Measurements from ENCODE around the gene CCDC40. TPM values are rescaled to one million over a fixed set of nuclear protein-coding genes. Genes with fewer than 3 reads are reported as not detected.

The CCDC40 gene
- total and polyA plus RNA-seq, 2 of the 13 experiments (the other 11 are each of a cell fraction or from before 2014, with no cell fraction given) = 4.1 to 5.5 TPM

GRCh38 chr17:80002690-80003490 lies 33.6 kb upstream of the CCDC40 start (continued):
- TF ChIP-seq, protein P1, sequence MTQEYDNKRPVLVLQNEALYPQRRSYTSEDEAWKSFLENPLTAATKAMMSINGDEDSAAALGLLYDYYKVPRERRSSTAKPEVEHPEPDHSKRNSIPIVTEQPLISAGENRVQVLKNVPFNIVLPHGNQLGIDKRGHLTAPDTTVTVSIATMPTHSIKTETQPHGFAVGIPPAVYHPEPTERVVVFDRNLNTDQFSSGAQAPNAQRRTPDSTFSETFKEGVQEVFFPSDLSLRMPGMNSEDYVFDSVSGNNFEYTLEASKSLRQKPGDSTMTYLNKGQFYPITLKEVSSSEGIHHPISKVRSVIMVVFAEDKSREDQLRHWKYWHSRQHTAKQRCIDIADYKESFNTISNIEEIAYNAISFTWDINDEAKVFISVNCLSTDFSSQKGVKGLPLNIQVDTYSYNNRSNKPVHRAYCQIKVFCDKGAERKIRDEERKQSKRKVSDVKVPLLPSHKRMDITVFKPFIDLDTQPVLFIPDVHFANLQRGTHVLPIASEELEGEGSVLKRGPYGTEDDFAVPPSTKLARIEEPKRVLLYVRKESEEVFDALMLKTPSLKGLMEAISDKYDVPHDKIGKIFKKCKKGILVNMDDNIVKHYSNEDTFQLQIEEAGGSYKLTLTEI (CRISPR knock-in tag; conservative IDR thresholded peaks at IDR 0.05) = no peak
- TF ChIP-seq, protein P2, sequence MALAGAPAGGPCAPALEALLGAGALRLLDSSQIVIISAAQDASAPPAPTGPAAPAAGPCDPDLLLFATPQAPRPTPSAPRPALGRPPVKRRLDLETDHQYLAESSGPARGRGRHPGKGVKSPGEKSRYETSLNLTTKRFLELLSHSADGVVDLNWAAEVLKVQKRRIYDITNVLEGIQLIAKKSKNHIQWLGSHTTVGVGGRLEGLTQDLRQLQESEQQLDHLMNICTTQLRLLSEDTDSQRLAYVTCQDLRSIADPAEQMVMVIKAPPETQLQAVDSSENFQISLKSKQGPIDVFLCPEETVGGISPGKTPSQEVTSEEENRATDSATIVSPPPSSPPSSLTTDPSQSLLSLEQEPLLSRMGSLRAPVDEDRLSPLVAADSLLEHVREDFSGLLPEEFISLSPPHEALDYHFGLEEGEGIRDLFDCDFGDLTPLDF (CRISPR knock-in tag; IDR thresholded peaks at IDR 0.05) = no peak
- TF ChIP-seq STAG1 (CRISPR knock-in tag; IDR thresholded peaks at IDR 0.05) = no peak
- TF ChIP-seq MXD1 (CRISPR knock-in tag; IDR thresholded peaks at IDR 0.05) = no peak
- peak; percentile 87 for TF ChIP-seq HNF4A (CRISPR knock-in tag; IDR thresholded peaks at IDR 0.05)
- TF ChIP-seq, protein P3, sequence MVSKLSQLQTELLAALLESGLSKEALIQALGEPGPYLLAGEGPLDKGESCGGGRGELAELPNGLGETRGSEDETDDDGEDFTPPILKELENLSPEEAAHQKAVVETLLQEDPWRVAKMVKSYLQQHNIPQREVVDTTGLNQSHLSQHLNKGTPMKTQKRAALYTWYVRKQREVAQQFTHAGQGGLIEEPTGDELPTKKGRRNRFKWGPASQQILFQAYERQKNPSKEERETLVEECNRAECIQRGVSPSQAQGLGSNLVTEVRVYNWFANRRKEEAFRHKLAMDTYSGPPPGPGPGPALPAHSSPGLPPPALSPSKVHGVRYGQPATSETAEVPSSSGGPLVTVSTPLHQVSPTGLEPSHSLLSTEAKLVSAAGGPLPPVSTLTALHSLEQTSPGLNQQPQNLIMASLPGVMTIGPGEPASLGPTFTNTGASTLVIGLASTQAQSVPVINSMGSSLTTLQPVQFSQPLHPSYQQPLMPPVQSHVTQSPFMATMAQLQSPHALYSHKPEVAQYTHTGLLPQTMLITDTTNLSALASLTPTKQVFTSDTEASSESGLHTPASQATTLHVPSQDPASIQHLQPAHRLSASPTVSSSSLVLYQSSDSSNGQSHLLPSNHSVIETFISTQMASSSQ (IDR thresholded peaks at IDR 0.05; ENCODE audit: low read depth) = no peak
- TF ChIP-seq, protein P3 (CRISPR knock-in tag; IDR thresholded peaks at IDR 0.05; ENCODE audit: borderline replicate concordance) = peak; percentile 60; the same call in 1 of the 2 replicates
- peak; percentile 65 for TF ChIP-seq ZNF263 (CRISPR knock-in tag; IDR thresholded peaks at IDR 0.05)
- TF ChIP-seq ZBTB40 (IDR thresholded peaks at IDR 0.05) = no peak
- TF ChIP-seq ZBTB40 (CRISPR knock-in tag; IDR thresholded peaks at IDR 0.05) = peak; percentile 13; the same call in 1 of the 2 replicates
- peak; percentile 59; the same call in 1 of the 2 replicates for TF ChIP-seq ZMYM4 (CRISPR knock-in tag; IDR thresholded peaks at IDR 0.05)
